Uterus (tissue), 2 donors: ENCODE measurements around the gene RASA4.
"Not testable (repeated sequence)": the region's sequence is repeated elsewhere in the genome, so short reads cannot be mapped to it uniquely, and the experiment has no call there.

Source experiments
- POLR2A ChIP-seq, 2 donors: fragments of 450-650 bp; IDR thresholded peaks; one replicate each; pipeline ENCODE4 v1.6.1; 2016; ENCODE audit warnings: antibody characterized with exemption in 2 of 2, mild to moderate bottlenecking in 1 of 2, moderate library complexity in 1 of 2
- TF ChIP-seq, protein P1 (sequence below), 4 experiments: fragments of 200-600 bp in 2 of 4; fragments of 450-650 bp in 2 of 4; sonication (generic) in 2 of 4; IDR thresholded peaks; one replicate each; pipeline ENCODE4 v1.5.1; 2016 to 2019; ENCODE audit warnings: antibody characterized with exemption in 4 of 4, mild to moderate bottlenecking in 2 of 4, moderate library complexity in 1 of 4

GRCh38 chr7:102630622-102631021, 14.1 kb upstream of the RASA4 start:
- TF ChIP-seq, protein P1, sequence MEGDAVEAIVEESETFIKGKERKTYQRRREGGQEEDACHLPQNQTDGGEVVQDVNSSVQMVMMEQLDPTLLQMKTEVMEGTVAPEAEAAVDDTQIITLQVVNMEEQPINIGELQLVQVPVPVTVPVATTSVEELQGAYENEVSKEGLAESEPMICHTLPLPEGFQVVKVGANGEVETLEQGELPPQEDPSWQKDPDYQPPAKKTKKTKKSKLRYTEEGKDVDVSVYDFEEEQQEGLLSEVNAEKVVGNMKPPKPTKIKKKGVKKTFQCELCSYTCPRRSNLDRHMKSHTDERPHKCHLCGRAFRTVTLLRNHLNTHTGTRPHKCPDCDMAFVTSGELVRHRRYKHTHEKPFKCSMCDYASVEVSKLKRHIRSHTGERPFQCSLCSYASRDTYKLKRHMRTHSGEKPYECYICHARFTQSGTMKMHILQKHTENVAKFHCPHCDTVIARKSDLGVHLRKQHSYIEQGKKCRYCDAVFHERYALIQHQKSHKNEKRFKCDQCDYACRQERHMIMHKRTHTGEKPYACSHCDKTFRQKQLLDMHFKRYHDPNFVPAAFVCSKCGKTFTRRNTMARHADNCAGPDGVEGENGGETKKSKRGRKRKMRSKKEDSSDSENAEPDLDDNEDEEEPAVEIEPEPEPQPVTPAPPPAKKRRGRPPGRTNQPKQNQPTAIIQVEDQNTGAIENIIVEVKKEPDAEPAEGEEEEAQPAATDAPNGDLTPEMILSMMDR (IDR thresholded peaks at IDR 0.05): not testable (repeated sequence)
- not testable (repeated sequence) for TF ChIP-seq POLR2A (IDR thresholded peaks at IDR 0.05)
